Measurements from ENCODE around the gene ERBB3. TPM values are rescaled to one million over a fixed set of nuclear protein-coding genes. Genes with fewer than 3 reads are reported as not detected.

The ERBB3 gene
- total RNA-seq, 6 experiments from 2014 or later = 39.1 to 139 (median 66.9) TPM

DNA sequence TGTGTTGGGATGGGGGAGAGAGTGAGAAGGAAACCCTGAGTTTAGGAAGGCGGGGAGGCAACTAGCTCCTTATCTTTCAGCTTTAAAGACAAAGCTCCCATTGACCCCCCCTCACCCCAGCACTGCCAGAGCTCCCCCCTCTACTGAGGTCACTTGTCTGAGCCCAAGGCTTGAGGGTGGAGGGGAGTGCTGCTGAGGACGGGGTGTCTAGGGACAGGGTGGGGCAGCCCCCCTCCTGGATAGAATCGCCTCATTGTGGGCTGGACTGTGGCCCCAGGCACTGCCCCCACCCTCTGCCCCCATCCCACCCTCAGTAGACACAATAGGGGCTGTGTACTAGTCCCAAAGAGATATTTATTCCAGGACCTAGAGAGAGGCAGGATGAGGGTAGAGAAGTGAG is 3.0 kb downstream of the ERBB3 start:
- Histone ChIP-seq H3K36me3 (peaks cover 0 to 46% (median 22%) of the 10 kb centered on the region in 4 donors), H3K9me3 (no peaks in the 10 kb centered on the region), H3K27ac (peak overlapping the region in 2 of 3 donors; percentile 93 to 99), H3K4me3 (peak overlapping the region in 2 of 3 donors; percentile 90 to 92), H3K4me1 (peaks cover 0 to 60% (median 22%) of the 10 kb centered on the region in 4 donors), H3K27me3 (no peaks in the 10 kb centered on the region)
- WGBS (ENCODE audit: insufficient coverage, low coverage, low lambda C conversion rate, missing lambda C conversion rate) = 31% methylated on average over 3 of the region's 3 CpGs
- TF ChIP-seq, protein P1, sequence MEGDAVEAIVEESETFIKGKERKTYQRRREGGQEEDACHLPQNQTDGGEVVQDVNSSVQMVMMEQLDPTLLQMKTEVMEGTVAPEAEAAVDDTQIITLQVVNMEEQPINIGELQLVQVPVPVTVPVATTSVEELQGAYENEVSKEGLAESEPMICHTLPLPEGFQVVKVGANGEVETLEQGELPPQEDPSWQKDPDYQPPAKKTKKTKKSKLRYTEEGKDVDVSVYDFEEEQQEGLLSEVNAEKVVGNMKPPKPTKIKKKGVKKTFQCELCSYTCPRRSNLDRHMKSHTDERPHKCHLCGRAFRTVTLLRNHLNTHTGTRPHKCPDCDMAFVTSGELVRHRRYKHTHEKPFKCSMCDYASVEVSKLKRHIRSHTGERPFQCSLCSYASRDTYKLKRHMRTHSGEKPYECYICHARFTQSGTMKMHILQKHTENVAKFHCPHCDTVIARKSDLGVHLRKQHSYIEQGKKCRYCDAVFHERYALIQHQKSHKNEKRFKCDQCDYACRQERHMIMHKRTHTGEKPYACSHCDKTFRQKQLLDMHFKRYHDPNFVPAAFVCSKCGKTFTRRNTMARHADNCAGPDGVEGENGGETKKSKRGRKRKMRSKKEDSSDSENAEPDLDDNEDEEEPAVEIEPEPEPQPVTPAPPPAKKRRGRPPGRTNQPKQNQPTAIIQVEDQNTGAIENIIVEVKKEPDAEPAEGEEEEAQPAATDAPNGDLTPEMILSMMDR (IDR thresholded peaks at IDR 0.05) = no peak
- ATAC-seq (no peak), DNase-seq (no peak)
- intact Hi-C loops (cut with DNase I) = no loop called here

DNA sequence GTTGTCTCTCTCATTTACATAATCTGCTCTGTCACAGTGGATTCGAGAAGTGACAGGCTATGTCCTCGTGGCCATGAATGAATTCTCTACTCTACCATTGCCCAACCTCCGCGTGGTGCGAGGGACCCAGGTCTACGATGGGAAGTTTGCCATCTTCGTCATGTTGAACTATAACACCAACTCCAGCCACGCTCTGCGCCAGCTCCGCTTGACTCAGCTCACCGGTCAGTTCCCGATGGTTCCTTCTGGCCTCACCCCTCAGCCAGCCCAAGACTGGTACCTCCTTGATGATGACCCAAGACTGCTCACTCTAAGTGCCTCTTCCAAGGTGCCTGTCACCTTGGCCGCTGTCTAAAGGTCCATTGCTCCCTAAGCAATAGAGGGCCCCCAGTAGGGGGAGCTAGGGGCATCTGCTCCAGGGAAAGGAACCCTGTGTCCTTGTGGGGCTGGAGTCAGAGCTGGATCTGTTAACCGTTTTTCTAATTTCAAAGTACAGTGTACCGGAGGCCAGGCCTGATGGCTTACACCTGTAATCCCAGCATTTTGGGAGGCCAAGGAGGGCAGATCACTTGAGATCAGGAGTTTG is 5.1 kb downstream of the ERBB3 start:
- intact Hi-C loops (cut with DNase I) = no loop called here
- peak in 2 of 3 donors; percentile 54 to 68 for DNase-seq
- peaks cover 0 to 52% (median 22%) of the 10 kb centered on the region in 4 donors for H3K4me1 ChIP-seq
- peak in 1 of 4 donors; percentile 2 for ATAC-seq
- H3K4me3 ChIP-seq = no peak overlapping the region
- H3K27me3 ChIP-seq = no peaks in the 10 kb centered on the region
- peaks cover 0 to 67% (median 33%) of the 10 kb centered on the region in 4 donors for H3K36me3 ChIP-seq
- H3K9me3 ChIP-seq = no peaks in the 10 kb centered on the region
- H3K27ac ChIP-seq = peak overlapping the region; percentile 36 to 47 (median 40)
- TF ChIP-seq, protein P1 (IDR thresholded peaks at IDR 0.05) = peak; percentile 16 to 35 (median 23)
- TF ChIP-seq POLR2A (IDR thresholded peaks at IDR 0.05) = no peak
- 74% methylated on average over 9 of the region's 15 CpGs for WGBS (ENCODE audit: insufficient coverage, low coverage, low lambda C conversion rate, missing lambda C conversion rate)

DNA sequence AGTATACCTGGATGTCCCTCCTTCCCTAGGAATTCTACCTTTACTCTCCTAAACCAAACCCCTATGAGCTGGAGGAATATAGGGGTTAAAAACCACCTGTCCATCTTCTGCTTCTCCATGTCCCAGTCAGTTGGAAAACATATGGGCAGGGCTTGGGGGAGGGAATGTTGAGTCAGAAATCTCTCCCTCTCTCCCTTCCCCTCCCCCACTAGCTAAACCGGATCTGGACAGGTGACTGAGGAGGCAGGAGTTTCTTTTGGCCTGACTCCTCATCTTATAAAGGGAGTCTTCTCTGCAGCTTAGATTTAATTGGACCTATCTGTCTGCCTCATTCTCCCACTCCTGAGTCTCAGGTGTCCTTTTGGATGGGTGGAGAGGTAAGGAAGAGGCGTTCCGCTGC is 6.1 kb downstream of the ERBB3 start:
- Histone ChIP-seq H3K27me3 (no peaks in the 10 kb centered on the region), H3K27ac (peak overlapping the region in 1 of 3 donors; percentile 31), H3K4me1 (peaks cover 0 to 52% (median 22%) of the 10 kb centered on the region in 4 donors), H3K9me3 (no peaks in the 10 kb centered on the region), H3K36me3 (peaks cover 0 to 77% (median 38%) of the 10 kb centered on the region in 4 donors), H3K4me3 (no peak overlapping the region)
- TF ChIP-seq, protein P1 (IDR thresholded peaks at IDR 0.05) = no peak
- TF ChIP-seq POLR2A (IDR thresholded peaks at IDR 0.05) = no peak
- WGBS (ENCODE audit: insufficient coverage, low coverage, low lambda C conversion rate, missing lambda C conversion rate) = 72% methylated on average over 3 of the region's 3 CpGs
- no peak for ATAC-seq
- intact Hi-C loops (cut with DNase I) = no loop called here
- DNase-seq = no peak

DNA sequence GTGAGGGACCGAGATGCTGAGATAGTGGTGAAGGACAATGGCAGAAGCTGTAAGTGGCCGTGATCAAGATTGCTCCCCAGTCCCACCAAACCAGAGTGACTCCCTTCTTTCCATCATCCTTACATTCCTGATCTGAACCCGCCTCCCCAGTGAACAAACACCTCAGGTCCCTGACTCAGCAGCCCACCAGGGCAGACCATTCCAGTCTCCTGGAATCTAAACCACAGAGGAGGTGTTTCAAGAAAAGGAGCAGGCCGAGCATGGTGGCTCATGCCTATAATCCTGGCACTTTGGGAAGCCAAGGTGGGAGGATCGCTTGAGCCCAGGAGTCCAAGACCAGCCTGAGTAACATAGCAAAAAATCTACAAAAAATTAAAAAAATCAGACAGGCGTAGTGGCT is 6.6 kb downstream of the ERBB3 start:
- ATAC-seq (no peak), DNase-seq (no peak)
- intact Hi-C loops (cut with DNase I) = no loop called here
- peaks cover 0 to 80% (median 38%) of the 10 kb centered on the region in 4 donors for H3K36me3 ChIP-seq
- peak overlapping the region in 2 of 3 donors; percentile 31 to 58 for H3K27ac ChIP-seq
- WGBS (ENCODE audit: insufficient coverage, low coverage, low lambda C conversion rate, missing lambda C conversion rate) = 84% methylated on average over 5 of the region's 6 CpGs
- H3K4me3 ChIP-seq = no peak overlapping the region
- TF ChIP-seq POLR2A (IDR thresholded peaks at IDR 0.05) = no peak
- TF ChIP-seq, protein P1 (IDR thresholded peaks at IDR 0.05) = no peak
- no peaks in the 10 kb centered on the region for H3K9me3 ChIP-seq
- H3K4me1 ChIP-seq = peaks cover 0 to 52% (median 22%) of the 10 kb centered on the region in 4 donors
- H3K27me3 ChIP-seq = no peaks in the 10 kb centered on the region

Data from right lobe of liver (tissue), 6 donors.